Measurements from ENCODE around the gene PITPNB.

- no peak for TF ChIP-seq CTCF (conservative IDR thresholded peaks at IDR 0.05)
- no peak for TF ChIP-seq ZFX (IDR thresholded peaks at IDR 0.05)
Measured at GRCh38 chr22:27810609-27811151, 108.4 kb downstream of the PITPNB start.
